ENCODE results near the gene ASPA.
A peak's percentile ranks its signal among the peaks of the same experiment; 100 is the strongest.

ASPA gene

DNA sequence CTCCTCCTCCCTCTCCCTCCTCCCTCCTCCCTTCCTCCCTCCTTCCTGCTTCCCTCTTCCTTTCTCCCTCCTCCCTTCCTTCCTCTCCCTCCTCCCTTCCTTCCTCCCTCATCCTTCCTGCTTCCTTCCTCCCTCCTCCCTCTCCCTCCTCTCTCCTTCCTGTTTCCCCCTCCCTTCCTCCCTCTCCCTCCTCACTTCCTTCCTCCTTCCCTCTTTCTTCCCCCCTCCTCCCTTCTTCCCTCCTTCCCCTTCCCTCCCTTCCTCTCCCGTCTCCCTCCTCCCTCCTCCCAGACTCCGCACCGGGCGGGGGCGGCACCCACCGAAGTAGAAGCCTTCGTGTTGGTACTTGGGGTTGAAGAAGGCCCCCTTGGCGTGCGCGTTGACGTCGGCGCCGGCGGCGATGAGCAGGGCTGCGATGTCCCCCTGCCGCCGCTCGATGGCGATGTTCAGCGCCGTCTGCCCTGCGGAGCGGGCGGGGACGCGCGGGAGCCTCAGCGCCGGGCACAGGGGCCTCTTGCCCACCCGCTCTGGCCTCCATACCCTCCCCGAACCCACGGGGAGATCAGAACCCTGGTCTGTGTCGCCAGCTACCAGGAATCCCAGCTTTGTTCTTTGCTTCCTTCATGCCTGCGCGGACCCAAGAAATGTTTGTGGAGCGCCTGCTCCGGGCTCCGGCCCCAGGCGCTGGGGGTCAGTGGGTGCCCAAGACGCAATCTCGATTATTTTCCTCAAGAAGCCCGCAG lies 59.6 kb downstream of the ASPA start:
- peak; percentile 75 for DNase-seq

DNA sequence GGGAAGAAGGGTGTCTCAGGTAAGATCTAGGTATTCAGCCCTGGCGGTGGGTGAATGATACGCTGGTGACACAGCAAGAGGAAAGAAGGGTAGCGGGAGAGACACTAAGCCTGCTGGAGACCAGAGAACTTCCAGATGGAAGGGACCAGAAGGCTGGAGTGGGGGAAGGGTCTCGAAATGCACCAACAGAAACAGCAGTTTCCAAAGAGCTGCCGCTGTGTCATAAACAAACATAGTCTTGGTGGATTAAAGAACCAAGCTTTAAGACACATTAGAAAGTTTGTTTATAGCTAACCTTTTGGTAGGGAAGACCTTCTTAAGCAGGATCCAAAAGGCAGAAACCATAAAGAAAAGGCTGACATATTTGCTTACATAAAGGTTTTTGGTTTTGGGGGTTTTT lies 60.9 kb downstream of the ASPA start:
- DNase-seq = no peak

DNA sequence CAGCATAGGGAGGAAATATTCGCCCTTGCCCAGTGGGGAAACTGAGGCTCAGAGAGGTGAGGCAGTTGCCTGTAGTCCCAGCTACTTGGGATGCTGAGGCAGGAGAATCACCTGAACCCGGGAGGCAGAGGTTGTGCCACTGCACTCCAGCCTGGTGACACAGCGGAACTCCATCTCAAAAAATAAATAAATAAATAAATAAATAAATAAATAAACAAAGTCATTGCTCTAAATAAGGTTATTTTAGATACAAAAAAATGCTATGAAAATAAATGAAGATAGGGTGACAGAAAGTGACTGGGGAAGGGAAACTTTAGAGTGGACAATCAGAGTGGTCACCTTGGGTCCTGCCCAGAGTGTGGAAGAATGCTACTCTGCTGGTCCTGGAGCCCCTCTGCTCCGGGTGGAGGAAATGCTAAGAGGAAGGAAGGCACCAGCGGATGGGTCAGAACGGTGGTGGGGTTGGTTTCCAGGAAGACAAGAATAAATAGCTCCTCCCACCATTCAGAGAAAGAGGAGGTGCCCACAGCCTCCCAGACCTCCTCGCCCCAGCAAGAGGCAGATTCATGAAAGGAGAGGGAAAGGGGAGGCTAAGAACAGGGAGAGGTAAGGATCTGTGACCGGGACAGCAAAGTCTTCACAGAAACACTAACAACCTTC lies 64.2 kb downstream of the ASPA start:
- no peak for DNase-seq

DNA sequence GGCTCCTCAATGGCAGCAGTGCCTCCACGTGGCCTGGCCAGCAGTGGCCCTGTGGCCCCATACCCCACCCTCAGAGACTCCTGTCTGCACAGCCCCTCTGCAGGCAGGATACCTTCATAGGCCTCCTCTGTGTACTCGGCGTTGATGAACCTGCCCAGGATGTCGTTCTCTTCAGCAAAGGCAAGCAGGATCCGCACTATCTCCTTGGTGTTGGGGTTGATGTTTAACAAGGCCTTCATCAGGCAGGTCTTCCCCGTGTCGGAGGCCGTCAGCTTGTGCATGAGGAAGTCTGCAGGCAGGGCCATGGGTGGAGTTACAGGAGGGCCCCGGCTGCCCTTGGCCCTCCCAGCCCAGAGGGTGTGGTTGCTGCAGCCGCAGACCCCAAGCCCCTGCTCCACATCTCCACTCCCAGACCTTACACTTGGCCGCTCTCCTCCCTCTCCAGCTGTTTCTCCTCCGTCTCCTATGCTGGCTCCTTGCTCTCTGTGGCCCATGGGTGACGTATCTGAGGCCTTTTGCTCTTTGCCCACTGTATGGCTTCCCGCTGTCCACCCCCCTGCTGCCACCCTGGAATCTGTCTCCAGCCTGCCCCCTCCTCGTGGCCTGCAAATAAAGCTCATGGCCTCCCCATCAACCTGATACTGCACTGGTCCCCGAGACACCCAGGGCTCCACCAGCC lies 66.8 kb downstream of the ASPA start:
- no peak for DNase-seq

DNA sequence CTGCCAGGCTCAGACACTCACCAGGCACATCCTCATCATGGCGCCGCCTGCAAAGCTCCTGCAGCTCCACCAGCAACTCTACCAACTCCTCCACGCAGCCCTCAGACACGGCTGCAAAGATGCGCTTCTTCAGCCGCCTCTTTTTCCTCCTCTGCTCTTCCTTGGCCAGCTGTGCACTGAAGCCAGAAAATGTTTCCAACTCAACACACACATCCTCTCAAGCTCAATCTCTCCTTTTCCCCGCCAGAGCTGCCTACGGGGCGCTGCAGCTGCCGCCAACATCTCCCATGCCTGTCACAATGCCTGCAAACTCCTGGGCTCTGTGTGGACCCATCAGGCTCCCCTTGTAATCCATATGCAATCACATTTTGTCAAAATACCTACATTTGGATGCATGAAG lies 67.7 kb downstream of the ASPA start:
- DNase-seq = no peak

DNA sequence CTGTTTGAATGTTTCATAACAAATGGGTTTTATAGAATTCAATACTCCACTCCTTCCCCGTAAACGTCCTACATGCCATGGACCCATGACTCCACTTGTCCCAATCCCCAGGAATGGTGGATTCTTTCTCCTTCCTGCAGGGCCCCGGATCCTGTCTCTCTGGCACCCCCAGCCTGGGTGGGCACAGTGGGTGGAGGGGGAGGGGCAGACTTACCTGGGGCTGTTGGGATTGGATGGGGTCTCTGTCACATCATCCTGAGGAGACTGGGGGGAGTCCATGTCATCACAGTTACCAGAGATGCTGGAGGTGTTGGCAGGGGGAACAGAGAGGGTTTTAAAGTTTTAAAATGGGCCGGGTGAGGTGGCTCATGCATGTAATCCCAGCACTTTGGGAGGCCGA lies 68.6 kb downstream of the ASPA start:
- no peak for DNase-seq

DNA sequence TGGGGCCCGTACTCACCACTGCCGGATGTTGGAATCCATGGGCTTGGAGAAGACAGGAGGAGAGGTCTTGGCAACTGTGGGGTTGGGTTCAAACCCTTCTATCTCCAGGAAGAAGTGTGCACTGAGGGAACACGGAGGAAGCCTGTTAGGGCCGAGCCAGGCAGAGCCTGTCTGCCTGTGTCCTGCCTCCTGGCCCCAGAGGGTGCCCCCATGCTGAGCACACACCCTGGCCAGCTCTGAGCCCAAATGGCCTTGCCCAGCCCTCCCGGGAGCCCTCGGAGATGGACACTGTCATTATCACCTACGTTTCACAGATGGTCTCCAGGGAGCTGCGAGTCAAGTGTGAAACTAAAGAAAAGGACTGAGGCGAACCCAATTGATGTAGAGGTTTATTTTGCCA lies 69.4 kb downstream of the ASPA start:
- DNase-seq = no peak

DNA sequence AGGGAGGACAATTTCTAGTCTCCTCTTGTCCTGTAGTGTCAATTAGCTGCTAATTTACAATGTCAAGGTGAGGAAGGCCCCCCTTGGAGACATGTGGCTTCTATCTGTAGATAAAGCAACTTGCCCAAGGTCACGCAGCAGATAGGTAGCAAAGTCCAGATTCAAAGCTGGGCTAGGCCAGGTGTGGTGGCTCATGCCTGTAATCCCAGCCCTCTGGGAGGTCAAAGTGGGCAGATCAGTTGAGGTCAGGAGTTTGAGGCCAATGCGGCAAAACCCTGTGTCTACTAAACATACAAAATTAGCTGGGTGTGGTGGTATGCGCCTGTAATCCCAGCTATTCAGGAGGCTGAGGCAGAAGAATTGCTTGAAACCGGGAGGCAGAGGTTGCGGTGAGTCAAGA lies 70.7 kb downstream of the ASPA start:
- no peak for DNase-seq

DNA sequence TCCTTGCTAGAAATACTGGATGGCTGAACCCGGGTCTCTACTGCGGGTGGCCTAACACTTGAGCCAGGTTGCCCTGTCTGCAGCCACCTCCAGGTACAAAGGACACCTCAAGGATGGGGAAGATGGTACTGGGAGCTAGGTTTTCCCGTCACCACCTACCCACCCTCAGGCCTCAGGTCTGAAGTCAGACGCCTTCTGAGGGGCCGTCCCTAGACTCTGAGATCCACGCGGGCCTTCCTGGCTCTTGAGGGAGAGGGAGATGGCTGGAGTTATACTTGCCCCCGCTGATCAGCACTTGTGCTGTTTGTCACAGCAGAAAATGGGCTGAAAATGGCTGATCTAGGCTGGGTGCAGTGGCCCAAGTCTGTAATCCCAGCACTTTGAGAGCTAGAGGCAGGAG lies 71.2 kb downstream of the ASPA start:
- DNase-seq = no peak

DNA sequence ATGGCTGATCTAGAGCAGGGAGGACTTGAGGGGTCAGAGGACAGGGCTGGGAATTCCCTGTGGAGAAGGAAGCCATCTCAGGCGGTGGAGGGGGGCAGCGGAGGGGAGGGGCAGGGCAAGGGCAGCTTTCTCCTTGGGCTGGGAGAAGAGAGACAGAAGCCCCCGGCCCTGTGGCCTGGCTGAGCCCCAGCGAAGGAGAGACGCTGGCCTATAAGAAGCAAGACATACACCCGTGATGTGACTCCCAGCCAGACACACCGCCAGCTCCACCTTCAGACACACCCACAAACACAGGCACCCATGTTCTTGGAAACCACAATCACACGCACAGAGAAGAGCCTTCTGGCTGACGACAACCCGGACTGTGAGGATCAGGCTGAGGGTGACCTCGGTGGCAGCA lies 71.8 kb downstream of the ASPA start:
- DNase-seq = no peak

DNA sequence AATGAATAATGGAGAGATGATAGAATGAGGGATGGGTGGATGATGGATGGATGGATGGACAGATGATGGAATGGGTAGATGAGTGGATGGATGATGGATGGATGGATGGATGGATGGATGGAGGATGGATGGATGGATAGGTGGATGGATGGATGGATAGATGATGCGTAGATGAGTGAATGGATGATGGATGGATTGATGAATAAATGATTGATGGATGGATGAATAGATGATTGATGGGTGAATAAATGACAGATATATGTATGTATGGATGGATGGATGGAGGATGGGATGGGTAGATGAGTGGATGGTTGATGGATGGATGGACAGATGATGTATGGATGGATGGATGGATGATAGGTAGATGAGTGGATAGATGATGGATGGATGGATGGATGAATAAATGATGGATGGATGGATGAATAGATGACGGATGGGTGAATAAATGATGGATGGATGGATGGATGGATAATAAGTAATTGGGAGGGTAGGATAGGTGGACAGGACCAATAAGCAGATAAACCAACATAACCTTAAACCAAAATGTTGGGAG lies 73.9 kb downstream of the ASPA start:
- DNase-seq = no peak

DNA sequence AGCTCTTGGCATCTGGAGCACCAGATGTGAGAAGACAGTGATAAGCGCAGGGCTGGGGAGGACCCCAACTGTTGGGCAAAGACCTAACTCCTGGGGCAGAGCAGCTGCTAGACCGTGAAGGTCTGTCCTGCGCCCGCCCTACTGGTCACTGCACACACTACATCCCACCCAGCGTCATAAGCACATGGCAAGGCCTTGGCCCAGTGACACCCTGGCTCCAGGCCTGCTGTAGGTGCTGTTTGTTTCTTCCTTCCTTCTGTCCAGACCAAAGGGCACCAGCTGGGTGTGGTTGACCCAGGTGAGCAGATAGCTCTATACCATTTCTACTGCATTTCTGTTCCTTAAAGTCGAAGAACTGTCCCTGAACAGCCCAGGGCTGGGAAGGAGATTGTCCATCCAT lies 75.4 kb downstream of the ASPA start:
- DNase-seq = peak; percentile 21

DNA sequence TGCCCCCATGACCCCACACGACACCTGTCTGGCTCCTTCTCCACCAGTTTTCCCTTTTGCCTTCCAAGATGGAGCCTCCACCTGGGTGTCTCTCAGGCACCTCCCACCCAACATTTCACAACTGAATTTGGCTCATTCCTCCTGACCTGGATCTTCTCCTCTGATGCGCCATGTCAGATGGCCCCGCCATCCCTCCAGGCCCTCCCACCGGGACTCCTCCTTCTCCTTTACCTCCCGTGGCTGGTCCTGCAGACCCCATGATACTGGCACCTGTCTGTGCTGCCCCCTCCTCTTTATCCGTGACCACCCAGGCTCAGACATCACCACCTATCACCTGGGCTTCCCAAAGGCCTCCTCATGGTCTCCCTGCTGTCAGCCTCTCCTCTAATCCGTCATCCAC lies 77.1 kb downstream of the ASPA start:
- DNase-seq = no peak

Data from hematopoietic multipotent progenitor cell treated with erythropoietin and hydrocortisone succinate and interleukin-3 and kit ligand, for 6 days (in vitro differentiated cells).